EL (cell line): ENCODE results near the gene RAB44.
"Not testable (repeated sequence)": the region's sequence is repeated elsewhere in the genome, so short reads cannot be mapped to it uniquely, and the experiment has no call there.

Experiments used
- DNase-seq: peaks from one replicate; pipeline ENCODE4 v3.0.0-alpha.2; 2016

RAB44 gene

DNA sequence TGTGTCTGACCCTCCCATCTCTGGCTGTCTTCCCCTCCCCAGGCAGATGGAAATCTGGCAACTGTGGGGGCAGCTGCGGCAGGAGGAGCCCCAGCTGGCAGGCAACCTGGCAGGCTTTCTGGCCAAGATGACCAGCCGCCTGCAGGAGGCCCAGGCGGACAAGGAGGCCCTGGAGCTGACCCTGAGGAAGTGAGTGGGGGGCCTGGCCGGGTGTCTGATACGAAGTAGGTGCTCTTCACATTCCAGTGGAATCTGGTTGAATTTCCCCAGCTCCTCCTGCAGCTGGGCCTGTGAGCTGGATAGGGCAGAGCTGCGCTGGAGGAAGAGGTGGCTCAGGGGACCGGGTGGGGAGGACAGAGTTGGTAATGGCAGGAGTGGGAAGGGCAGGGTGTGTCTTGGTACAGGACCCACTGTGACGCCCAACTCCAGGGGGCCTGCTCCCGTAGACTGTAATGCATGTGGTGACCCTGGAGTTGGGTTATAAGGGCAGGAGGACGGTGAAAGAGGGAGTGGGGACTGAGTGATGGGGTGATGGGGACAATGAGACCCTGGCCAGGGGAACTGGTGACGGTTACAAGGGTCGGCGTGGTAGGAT lies 19.7 kb downstream of the RAB44 start:
- no peak for DNase-seq

DNA sequence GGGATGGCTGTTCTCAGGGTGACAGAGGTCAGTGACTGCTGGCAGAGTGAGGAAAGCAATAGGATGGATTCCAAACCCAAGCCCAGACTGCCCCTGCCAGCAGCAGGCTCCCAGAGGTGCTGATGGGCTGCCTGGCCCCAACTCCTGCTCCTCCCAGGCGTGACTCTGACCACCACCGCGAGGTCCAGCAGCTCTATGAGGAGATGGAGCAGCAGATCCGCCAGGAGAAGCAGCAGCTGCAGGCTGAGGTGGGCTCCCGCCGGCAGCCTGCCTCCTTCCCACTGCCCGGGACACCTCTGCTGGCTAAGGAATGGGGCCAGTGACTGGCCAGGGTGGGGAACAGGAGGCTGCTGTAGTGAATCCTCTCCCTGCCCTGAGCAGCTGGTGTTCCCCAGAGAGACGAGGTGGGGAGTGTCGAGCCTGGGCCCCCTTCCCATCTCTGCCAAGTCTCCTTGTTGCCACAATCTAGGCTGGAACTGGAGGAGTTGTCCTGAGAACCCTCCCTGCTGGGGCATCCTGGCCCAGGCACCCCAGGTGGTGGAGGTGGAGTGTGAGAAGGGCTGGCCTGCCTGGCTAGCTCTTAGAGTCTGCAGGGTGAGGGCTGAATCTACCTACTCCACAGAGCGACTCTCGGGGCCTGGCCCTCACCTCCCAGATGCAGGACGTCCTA lies 20.4 kb downstream of the RAB44 start:
- no peak for DNase-seq

DNA sequence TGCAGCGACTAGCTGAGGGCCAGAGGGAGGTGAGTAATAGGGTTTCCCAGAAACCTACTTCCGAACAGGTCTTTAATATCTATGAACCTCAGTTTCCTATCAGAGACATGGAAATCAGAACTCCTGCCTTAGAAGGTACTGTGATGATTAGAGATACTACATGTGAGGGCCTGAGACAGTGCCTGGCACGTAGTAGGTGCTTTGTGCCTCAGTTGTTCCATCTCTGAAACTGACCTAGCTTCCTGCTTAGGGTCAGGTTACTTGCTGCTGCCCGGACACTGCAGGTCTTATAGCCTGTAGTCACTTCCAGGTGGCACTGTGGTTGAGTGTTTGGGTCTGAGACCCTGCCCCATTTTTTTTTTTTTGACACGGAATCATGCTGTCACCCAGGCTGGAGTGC lies 20.9 kb downstream of the RAB44 start:
- DNase-seq, result no peak

DNA sequence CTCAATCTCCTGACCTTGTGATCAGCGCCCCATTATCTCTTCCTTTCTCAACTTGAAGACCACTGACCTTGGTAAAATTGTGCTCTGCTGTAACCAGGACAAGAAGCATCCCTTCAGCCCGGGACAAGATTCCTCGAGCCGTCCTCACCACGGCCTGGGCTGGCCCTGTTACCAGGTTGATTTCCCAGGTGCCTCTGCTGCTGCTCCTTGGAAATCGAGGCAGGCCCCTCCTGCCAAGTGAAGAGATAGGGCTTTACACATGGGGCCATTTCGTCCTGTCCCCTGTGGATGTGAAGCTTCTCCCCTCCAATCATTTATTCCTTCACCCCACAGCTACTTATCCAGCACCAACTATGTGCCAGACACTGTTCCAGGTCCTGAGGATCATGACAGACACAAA lies 21.5 kb downstream of the RAB44 start:
- no peak for DNase-seq

DNA sequence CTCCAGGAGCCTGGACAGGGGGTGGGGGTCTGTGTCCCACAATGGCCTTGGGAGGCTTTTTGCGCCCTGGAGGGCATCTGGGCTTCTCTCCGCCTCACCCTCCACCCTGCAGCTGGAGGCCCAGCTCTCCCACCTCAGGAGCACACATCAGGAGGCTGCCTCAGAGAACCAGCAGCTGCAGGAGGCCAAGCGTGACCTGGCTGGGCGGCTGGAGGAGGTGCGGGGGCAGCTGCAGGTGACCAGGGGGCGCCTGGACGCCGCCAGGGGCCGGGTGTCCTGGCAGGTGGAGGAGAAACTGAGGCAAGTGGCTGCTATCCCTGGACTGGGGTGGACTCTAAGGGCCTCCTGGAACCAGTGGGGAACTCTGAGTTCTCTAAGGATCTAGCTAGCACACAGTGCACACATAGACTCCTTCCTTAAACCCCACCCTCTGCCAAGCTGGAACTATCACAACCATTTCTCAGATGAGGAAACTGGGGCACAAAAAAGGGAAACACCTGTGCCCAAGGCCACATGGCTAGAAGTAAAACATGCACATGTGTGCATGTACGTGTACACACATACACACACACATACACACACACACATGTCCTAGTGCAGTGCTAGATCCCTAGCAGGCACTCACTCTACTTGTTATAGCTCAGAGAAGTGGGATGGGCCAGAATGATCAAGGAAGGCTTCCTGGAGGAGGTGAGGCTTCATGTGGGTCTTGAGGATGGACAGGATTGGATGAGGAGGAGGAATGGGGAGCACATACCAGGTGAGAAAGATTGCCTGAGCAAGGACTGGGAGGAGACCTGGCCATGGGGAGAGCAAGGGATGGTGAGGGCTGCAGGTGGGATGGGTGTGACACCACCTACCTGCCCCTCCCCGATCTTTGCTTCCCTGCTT lies 22.9 kb downstream of the RAB44 start:
- no peak for DNase-seq

DNA sequence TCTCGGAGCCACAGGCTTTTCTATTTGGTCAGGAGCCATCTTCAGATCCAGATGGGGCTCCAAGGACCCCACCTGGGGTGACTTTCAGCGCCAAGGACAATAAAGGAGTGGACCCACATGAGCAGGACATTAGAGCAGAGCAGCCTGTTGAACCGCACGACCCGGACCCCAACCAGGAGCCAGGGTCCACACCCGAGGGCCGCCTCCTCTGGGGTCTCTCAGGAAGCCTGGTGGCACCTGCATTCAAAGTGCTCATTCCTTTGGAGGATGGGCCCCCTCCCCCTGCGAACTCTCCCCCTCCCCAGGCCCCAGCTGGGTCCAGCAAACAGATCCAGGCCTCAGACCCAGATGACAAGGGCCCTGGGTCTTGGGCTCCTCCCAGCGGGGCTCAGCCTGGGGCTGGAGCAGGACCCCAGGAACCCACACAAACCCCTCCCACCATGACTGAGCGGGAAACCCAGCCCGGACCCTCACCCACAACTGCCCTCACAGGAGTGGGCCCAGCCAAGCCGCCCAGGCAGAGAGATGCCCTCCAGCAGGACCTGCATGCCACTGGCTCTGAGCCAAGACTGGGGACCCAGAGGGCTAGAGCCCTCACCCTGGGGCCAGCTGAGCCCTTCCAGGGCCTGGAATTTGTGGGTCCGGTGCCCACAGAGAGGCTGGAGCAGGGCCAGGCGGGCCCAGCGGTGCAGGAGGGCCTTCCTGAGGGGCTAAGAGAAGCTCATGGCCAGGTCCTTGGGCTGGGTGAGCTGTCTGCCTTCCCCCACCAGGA lies 23.9 kb downstream of the RAB44 start:
- DNase-seq, result no peak

DNA sequence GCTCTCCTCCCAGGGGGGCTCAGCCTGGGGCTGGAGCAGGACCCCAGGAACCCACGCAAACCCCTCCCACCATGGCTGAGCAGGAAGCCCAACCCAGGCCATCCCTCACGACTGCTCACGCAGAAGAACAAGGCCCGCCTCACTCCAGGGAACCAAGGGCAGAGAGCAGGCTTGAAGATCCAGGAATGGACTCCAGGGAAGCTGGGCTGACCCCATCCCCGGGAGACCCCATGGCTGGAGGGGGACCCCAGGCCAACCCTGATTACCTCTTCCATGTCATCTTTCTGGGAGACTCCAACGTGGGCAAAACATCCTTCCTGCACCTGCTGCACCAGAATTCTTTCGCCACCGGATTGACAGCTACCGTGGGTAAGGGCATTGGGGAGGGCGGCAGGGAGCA lies 24.7 kb downstream of the RAB44 start:
- DNase-seq, result no peak

DNA sequence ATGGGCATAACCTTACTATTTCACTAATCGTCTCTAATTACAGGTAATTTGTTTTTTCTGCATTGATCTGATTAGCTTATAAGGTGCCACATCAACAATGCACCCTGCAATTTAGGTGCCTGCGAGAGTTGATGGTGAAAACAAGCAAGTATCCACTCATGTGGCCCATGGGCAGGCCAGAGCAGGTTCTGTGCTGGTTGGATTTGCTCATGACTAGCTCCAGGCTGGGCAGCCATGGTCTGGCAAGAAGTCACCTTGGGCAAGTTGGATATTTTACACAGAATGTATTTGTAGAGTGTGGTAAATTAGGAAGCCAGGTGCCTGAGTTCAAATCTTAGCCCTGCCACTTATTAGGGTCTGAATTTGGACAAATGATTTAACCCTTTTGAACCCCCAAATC lies 25.3 kb downstream of the RAB44 start:
- DNase-seq, result no peak

DNA sequence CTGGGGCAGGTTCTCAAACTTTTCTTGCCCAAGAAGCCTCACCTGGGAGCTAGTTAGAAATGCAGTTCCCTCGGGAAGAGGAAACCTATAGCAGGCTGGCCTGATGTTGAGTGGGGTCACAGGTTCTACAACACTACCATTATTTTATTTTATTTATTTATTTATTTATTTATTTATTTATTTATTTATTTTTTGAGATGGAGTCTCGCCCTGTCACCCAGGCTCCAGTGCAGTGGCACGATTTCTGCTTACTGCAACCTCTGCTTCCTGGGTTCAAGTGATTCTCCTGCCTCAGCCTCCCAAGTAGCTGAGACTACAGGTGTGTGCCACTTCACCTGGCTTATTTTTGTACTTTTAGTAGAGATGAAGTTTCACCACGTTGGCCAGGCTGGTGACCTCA lies 26.4 kb downstream of the RAB44 start:
- DNase-seq, result not testable (repeated sequence)

DNA sequence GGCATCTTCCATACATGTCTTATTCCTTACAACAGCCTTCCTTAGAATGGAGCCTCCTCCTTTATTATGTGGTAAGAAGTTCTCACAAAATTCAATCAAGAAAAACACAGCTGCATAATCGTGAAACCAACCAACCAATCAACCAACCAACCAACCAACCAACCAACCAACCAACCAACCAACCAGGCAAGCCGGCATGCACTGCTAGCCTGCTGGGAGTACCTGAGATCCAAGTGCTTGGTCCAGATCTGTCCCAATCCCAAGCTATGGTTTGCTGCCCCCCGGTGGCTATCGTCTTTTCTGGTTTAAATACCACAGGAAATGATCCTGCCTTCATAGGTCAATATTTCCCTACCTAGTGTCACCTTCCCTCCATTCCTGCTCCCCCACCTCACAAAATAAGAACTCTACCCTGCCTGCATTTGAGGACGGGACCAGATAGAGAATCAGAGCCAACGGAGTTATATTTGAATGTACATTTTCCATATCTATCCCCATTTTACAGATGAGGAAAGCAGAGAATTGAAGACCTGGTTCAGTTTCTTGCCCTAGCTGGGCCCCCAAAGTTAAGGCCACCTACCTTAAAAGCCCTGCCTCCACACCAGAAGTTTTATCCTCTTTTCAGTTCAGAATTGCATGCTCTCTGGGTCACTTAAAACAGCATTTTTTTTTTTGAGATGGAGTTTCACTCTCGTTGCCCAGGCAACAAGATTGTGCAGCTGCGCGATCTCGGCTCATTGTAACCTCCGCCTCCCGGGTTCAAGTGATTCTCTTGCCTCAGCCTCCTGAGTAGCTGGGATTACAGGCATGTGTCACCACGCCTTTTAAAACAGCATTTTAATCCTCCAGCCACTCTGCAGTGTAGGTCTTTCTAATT lies 27.1 kb downstream of the RAB44 start:
- peak; percentile 65 for DNase-seq

DNA sequence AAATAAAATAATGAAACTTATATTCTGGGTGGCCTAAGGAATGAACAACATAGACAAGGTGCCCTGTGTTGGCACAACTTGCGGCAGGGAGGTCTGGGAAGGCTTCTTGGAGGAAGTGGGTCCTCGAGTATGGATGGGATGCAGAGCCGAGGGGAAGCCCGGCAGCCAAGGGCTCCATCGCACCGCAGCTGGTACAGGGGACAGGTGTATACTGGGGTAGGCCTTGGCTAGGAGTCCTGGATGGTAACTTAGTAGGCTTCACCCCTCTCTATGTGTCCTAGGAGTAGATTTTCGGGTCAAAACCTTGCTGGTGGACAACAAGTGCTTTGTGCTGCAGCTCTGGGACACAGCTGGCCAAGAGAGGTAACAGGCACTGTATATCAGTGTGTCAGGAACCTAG lies 28.0 kb downstream of the RAB44 start:
- no peak for DNase-seq

DNA sequence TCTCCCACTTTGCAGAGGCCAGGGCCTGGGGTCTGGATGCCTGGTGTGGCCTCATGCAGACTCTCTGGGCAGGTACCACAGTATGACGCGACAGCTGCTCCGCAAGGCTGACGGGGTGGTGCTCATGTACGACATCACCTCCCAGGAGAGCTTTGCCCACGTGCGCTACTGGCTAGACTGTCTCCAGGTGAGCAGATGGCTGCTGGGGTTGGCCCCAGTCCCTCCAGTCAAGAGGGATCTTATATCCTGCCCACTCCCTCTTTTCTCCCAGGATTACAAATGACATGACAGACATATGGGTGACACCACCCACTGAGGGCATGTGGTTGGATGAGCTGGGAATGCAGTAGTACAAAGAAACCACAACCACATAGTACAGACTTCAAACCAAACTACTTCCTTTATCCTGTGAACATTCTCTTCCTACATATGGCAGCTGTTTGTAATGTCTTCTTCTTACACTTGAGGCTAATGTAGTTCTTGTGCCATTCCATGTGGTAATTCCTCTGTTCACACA lies 29.9 kb downstream of the RAB44 start:
- peak; percentile 23 for DNase-seq

DNA sequence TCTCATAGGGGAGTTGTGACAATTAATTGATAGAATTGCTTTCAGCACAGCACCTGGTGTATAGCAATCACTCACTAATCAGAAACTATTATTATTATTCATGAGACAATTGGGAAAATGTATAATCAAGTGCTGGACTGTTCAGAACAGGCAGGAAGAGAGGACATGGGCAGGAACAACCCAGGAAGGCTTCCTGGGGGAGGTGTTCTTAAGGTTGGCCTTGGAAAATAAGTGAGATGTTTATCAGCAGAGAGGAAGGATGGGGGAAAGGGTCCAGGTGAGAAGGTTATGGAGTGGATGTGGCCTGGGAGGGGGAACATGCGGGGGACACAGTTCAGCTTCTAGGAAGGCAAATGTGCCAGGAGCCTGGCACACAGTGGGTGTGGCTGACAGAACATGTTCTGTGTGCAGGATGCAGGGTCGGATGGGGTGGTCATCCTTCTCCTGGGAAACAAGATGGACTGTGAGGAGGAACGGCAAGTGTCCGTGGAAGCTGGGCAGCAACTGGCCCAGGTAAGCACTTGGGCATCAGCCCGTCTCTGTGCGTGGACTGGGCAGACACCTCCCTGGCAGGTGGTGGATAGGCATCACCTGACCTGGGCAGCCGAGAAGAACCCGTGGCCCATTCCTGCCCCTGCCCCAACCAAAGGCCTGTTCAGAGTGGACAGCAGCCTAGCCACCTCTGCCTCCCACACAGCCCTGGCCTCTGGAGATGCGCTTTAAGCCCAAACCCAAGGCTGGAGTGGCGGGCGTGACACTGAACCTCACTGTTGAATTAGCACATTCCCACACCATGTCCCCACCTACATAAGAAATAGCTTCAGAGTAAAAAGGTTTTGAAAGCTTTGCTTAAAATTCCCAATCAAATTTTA lies 30.9 kb downstream of the RAB44 start:
- DNase-seq, result no peak

DNA sequence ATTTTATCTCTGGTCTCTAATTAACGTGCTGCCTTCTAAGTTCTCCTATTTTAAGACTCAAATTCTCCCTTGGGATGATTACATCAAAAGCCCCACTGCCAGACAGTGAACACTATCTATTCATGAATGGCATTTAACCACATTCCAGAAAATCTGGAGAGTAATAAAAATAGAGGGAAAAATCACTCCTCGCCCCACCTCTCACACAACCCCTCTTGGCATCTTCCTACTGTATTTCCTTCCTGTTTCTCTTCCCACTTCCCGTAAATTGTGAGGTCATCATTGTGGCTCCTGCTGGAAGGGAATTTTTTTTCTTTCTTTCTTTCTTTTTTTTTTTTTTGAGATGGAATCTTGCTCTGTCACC lies 31.5 kb downstream of the RAB44 start:
- DNase-seq, result peak; percentile 45

DNA sequence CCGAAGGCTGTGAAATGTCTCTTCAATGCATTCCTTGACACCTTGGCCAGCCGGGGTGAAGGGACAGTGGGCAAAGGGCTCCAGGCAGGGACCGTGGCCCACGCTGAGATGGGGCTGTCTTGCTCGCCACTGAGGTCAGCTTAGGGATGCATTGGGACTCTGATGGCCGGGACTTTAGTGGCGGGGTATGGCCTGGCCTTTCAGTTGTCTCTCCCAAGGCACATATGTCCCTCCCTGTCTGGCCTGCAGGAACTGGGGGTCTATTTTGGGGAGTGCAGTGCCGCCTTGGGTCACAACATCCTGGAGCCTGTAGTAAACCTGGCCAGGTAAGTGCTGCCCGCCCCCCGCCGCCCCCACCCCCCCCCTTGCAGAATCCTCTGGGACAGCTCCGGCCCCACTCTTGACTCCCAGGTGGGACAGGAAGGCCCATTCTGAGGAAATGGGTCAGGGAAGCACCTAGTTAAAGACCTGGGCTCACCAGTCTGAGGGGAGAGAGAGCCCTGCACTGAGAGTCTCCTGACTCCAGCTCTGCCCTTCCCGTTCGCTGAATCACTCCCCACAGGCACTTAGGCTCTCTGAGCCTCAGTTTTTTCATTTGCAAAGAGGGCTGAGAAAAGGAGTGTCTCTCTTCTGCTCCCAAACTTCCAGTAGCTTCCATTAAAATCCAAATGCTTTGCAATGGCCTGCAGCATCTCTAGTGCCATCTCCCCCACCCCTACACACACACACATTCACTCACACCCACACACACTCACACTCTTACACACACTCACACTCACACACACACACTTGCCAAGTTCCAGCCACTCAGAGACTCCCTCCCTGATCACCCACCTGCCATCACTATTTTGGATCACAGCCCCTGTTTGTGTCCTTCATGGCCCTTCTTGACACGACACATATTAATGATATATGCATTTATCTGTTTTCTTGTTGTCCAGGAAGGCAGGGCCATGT lies 33.1 kb downstream of the RAB44 start:
- DNase-seq, result no peak

DNA sequence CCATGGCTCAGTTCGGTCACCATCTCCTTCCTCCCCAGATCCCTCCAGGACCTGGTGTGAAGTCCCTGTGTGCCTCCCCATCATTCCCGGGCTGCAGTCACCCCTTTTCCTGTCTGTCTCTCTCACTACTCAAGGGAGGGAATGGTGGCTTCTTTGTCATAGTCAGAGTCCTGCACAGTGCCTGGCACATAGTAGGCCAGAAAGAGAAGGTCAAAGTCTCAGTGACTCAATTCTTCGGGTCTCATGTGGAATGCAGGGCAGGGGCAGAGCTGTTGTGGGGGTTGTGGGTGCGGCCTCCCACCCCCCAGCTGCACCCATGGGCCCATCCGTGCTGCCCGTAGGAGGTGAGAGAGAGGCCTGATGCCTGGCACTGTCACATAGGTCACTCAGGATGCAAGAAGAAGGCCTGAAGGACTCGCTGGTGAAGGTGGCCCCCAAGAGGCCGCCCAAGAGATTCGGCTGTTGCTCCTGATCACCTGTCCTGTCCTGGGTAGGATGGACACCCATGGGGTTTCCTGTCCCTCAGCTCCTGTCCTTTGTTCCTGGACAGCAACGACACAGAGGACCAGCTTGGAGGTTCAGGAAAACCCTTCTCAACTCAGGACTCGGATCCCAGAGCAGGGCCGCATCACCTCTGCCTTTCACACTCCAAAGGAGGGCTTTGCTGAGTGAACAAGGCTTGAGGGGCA lies 34.1 kb downstream of the RAB44 start:
- no peak for DNase-seq

DNA sequence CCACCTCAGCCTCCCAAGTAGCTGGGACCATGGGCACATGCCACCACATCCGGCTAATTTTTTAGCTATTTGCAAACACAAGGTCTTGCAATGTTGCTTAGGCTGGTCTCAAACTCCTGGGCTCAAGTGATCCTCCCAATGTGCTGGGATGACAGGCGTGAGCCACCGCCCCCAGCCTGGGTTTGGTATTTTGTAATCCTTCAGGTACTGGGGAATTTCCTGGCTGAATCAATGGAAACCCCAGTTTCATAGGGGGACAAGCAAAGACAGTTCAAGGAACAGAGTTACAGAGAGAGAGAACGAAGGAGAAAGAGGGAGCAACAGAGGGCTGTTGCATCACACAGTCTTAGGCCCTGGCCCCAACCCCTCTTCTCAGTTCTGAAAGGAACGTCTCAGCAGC lies 35.7 kb downstream of the RAB44 start:
- DNase-seq, result no peak

DNA sequence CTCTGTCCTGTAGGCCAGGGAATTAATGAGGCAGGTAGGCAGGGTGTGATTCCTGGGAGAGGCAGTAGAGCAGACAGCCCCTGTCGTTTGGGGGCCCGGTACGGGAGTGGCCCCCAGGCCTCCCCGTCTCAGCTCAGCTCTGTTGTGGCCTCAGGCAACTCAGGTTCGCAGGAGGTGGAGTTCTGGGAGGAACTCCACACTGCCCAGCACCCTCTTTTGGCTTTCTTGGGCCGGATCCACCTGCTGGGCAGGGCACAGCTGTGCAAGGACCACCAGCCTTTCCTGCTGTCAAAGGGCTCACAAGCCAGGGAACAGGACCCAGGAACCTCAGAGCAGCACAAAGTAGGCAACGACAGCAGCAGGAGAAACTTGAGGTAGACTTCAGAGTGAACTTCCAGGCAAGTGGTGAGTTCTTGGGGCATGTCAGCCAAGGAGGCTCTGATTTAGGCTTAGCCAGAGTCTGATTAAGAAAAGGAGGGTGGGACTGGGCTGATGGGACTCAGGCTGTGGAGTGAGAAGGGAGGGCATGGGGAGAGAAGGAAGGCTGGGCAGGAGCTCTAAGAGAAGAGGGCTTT lies 36.9 kb downstream of the RAB44 start:
- no peak for DNase-seq
